Measurements from ENCODE around the gene TMEM151B. TPM values are rescaled to one million over a fixed set of nuclear protein-coding genes. Genes with fewer than 3 reads are reported as not detected.

Gene TMEM151B
- total and polyA plus RNA-seq, 9 of the 15 experiments (the other 6 are each of a cell fraction or from before 2014, with no cell fraction given), result not detected

GRCh38 chr6:44247338-44248302 is 22.6 kb upstream of the TMEM151B start (continued):
- TF ChIP-seq RERE (CRISPR knock-in tag; IDR thresholded peaks at IDR 0.05; ENCODE audit: borderline replicate concordance) (0 out of 2 replicates have a peak, but pooled peaks have one; percentile 42), ZNF282 (CRISPR knock-in tag; IDR thresholded peaks at IDR 0.05) (peak; percentile 15; the same call in 1 of the 2 replicates), ZNF707 (CRISPR knock-in tag; conservative IDR thresholded peaks at IDR 0.05) (no peak), POLR2B (IDR thresholded peaks at IDR 0.05; ENCODE audit: low read depth, partially characterized antibody) (peak; percentile 54), COPS2 (conservative IDR thresholded peaks at IDR 0.05) (no peak), ZBTB33 (CRISPR knock-in tag; IDR thresholded peaks at IDR 0.05) (peak; percentile 75; the same call in 1 of the 2 replicates), ZNF444 (CRISPR knock-in tag; IDR thresholded peaks at IDR 0.05) (no peak), SMAD2 (IDR thresholded peaks at IDR 0.05; ENCODE audit: low read depth, low read length) (no peak), SMAD3 (CRISPR knock-in tag; conservative IDR thresholded peaks at IDR 0.05) (peak; percentile 57; the same call in 1 of the 2 replicates), RBM22 (IDR thresholded peaks at IDR 0.05; ENCODE audit: low read depth, low read length, poor library complexity, severe bottlenecking) (peak; percentile 99), RBFOX2 (IDR thresholded peaks at IDR 0.05; ENCODE audit: low read depth, low read length) (peak; percentile 100), SRSF3 (IDR thresholded peaks at IDR 0.05; ENCODE audit: insufficient read depth, low read length) (no peak), SOX6 (IDR thresholded peaks at IDR 0.05) (peak; percentile 90), KLF13 (tag; IDR thresholded peaks at IDR 0.05; ENCODE audit: borderline replicate concordance, low read depth) (0 out of 2 replicates have a peak, but pooled peaks have one; percentile 9), POLR2AphosphoS5 (IDR thresholded peaks at IDR 0.05; ENCODE audit: control insufficient read depth, insufficient read depth, low read depth, low read length) (peak; percentile 56), HNRNPLL (IDR thresholded peaks at IDR 0.05; ENCODE audit: low read depth, low read length, poor library complexity, severe bottlenecking) (no peak), CBFA2T3 (IDR thresholded peaks at IDR 0.05) (no peak)
- TF ChIP-seq, protein P1, sequence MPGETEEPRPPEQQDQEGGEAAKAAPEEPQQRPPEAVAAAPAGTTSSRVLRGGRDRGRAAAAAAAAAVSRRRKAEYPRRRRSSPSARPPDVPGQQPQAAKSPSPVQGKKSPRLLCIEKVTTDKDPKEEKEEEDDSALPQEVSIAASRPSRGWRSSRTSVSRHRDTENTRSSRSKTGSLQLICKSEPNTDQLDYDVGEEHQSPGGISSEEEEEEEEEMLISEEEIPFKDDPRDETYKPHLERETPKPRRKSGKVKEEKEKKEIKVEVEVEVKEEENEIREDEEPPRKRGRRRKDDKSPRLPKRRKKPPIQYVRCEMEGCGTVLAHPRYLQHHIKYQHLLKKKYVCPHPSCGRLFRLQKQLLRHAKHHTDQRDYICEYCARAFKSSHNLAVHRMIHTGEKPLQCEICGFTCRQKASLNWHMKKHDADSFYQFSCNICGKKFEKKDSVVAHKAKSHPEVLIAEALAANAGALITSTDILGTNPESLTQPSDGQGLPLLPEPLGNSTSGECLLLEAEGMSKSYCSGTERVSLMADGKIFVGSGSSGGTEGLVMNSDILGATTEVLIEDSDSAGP (CRISPR knock-in tag; IDR thresholded peaks at IDR 0.05), result no peak

Measured in K562 (cell line).